Cerebellar cortex (tissue), 1 donor: ENCODE results near the gene NACC2.
"Not testable (repeated sequence)": the region's sequence is repeated elsewhere in the genome, so short reads cannot be mapped to it uniquely, and the experiment has no call there.

Experiments
- DNase-seq: peaks from one replicate; pipeline ENCODE4 v3.0.0-alpha.2; 2015; ENCODE audit warnings: low spot score

The NACC2 gene

DNA sequence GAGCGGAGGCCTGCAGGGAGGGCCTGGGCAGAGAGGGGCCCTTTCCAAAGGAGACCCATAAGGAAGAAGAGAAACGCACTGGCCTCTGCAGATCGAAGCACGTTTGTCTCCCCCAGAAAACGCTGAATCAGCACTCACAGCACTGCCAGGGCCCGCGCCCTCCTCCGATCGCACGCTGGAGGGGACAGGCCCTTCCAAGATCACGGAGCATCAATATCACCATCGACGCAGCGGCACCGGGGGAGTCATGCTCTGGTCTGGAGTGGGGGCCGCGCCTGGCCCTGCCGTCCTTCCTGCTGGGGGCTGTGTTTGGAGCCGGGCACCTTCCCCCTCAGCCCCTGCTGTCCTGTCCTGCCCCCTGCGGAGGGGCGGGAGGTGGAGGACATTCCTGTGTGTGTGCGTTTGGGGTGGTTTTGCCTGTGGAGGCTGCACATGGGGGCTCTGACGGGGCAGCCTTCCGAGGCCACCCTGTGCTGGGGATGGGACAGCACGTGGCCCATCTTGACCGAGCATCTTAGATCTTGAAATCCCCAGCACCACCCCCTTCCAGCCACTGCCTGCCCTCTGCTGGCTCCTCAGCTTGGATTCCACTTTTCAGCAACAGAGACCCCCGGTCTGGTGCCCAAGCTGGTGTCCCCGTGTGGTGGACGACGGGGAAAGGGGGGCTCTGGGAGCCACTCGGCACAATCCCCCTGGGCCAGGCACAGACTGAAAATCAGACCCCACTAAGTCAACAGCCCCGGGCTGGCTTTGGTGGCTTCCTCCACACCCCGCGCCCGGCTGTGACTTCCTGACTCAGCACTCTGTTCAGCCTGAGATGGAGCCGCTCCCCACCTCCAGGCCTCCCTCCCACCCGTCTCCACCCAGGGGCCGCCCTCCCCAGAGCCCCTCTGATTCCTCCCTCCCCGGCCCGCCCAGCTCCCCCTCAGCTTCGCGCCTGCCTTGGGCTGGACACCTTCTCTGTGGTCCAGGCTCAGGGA is 15.3 kb upstream of the NACC2 start:
- peak; percentile 21 for DNase-seq

GRCh38 chr9:136109351-136110081 is 14.4 kb upstream of the NACC2 start:
- peak; percentile 28 for DNase-seq

GRCh38 chr9:136108648-136109266 is 13.7 kb upstream of the NACC2 start:
- no peak for DNase-seq

- no peak for DNase-seq
These were observed 13.0 kb upstream of the NACC2 start for GRCh38 chr9:136107953-136108647.

GRCh38 chr9:136107155-136107952 is 12.3 kb upstream of the NACC2 start:
- no peak for DNase-seq

- DNase-seq: no peak
These were observed 10.5 kb upstream of the NACC2 start for GRCh38 chr9:136105398-136106135.

DNA sequence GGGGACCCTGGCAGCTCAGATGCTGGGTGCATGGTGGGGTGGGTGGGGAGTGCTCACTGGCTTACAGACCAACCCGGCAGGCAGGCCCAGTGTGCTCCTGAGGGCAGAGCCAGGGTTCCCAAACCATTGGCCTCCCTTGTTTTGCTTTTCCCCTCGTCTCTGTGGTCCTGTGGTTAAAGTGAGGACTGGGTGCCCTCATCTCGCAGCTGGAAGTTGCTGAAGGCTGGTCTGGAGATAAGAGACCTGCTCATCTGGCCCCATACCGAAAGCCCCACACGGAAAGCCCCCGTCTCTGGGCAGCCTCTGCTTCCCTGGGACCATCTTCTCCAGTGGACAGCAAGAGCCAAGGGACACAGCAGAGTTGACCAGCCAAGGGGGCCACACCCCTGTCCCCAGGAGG is 9.8 kb upstream of the NACC2 start:
- no peak for DNase-seq

GRCh38 chr9:136104488-136104800 is 9.4 kb upstream of the NACC2 start:
- no peak for DNase-seq

- DNase-seq: no peak
These were observed 8.8 kb upstream of the NACC2 start for GRCh38 chr9:136103651-136104487.

- not testable (repeated sequence) for DNase-seq
These were observed 6.6 kb upstream of the NACC2 start for GRCh38 chr9:136101615-136102074.

GRCh38 chr9:136100700-136101614 is 5.9 kb upstream of the NACC2 start:
- DNase-seq: no peak

- no peak for DNase-seq
These were observed 4.5 kb upstream of the NACC2 start for GRCh38 chr9:136099542-136099941.

DNA sequence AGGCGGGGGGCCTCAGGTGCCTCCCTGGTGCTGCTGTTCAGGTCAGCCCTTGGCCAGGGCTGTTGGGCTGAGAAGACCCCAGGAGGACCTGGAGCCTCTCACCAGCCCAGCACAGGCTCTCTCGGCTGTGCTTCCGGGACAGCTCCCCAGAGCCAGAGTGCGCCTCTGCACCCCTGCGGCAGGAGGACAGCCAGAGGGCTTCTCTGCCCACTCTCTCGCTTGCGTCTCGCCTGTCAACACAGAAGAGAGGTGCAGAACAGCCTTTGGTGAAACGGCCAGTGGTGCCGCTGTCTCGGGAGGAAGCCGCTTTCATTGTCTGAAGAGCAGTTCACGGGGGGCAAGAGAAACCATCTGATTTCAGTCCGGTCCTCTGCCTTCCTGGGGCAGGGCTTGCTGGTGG is 3.8 kb upstream of the NACC2 start:
- no peak for DNase-seq

DNA sequence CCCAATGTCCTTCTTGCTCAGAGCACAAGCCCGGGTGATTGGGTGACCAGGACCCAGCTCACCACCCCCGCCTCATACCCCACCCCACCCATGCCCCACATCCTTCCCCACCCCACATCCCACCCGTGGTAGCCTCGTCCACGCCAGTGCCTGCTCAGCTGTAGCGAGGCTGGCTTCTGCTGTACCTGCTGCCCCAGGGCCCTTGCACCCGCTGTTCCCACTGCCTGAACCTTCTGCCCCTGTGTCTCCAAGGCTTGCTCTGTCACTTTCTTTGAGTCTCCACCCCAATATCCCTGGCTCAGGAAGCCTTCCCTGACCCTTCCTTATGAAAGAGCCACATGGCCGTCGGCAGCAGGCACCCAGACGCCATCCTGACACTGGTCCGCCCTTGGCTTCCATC is 3.1 kb upstream of the NACC2 start:
- DNase-seq: no peak

DNA sequence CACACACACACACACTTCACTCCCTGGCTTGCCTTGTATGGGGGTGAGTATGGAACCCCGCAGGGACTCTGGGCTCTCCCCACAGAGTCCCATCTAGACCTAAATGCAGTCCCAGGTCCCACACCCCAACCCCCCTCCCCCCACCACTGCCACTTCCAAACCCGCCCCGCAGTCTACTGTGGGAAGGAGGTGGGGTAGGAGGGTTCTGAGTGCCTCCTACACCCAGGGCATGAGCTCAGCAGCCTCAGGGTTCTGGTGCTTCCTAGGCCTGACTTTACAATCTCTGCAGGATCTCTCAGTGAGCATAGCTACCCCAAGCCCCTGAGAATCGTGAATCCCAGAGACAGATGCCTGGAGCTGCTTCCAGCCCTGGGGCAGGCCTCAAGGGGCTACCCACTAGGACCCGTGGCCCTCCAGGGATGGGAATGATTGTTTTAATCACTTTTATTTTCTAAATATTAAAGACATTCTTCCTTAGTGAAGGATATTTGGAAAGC is 1.5 kb upstream of the NACC2 start:
- no peak for DNase-seq

DNA sequence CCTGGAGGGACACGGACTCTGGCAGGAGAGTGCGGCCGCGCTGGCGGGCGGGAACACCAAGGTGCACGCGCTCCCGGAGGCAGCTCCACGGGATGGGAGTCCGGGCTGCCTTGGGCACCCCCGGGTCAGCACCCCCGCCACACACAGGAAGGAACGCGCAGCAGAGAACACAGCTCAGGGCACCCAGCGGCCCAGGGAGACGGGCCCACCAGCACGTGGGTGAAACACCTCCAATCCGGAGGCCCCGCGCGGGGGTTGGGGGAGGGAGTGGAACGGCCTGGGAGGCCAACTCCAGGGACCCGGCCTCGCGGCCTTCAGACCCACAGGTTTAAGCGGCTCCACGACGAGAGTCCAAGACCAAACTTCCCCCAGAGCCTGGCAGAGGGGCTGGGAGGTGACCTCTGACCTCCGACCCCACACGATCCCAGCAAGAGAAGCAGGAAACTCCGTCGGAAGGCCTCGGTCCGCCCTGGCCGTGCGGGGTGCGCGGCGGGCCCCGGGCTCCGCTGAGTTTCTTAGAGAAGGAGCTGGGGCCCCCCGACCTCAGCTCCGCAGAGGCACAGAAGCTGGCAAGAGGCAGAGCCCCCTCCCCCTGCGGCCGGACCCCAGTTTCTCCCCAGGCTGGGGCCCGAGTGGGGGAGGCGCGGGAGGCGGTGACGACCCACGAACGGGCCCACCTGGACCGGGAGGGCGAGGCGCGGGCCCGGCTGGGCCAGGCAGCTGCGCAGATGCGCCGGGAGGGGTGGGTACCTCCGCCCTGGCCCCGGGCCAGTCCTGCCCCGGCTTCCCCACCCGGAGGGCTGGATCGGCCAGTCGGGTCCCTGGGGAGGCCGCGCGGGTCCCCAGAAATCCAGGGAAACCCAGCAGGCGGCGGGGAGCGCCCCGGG is 851 bp downstream of the NACC2 start:
- peak; percentile 50 for DNase-seq

GRCh38 chr9:136093346-136093986 is 1.6 kb downstream of the NACC2 start:
- DNase-seq: no peak
